Muscle of leg (tissue), 9 donors: Measurements from ENCODE around the gene FRRS1L. TPM values are rescaled to one million over a fixed set of nuclear protein-coding genes. Genes with fewer than 3 reads are reported as not detected.

Experiments
- polyA plus RNA-seq, 8 donors: library from polyadenylated mRNA; unstranded; fragments of 120-200 nt; gene quantifications; one replicate each; pipeline versions ENCODE4 v1.2.1 to v1.2.3, GENCODE V29; 2013; ENCODE audit warnings: inconsistent platforms in 1 of 8, low replicate concordance in 1 of 8; ENCODE audit not compliant: insufficient read length in 8 of 8, insufficient read depth in 1 of 8
- total RNA-seq: library from RNA; stranded (reverse); fragments of 120-200 nt; gene quantifications from one replicate; pipeline ENCODE4 v1.2.4, GENCODE V29; 2013

FRRS1L gene
- total and polyA plus RNA-seq, 9 donors, result 0.41 to 3.7 (median 1.1) TPM

Other genes starting within 250 kb of the FRRS1L start
- gene ELP1, start 233.1 kb downstream of the FRRS1L start, total RNA-seq, result 28.3 TPM
- gene ELP1, start 233.1 kb downstream of the FRRS1L start, polyA plus RNA-seq, result 10 to 100 TPM; 24.1 to 36.0 (median 29.3) TPM
- gene ABITRAM, start 232.8 kb downstream of the FRRS1L start, total RNA-seq, result 6.3 TPM
- 10 to 100 TPM in 7 of 8 donors, 1 to 10 TPM in 1; 9.1 to 13.4 (median 12.5) TPM for gene ABITRAM, start 232.8 kb downstream of the FRRS1L start, polyA plus RNA-seq
- 37.1 TPM for gene CTNNAL1, start 153.8 kb downstream of the FRRS1L start, total RNA-seq
- 10 to 100 TPM; 23.9 to 33.9 (median 28.3) TPM for gene CTNNAL1, start 153.8 kb downstream of the FRRS1L start, polyA plus RNA-seq
- gene TMEM245, start 47.3 kb downstream of the FRRS1L start, total RNA-seq, result 43.3 TPM
- gene TMEM245, start 47.3 kb downstream of the FRRS1L start, polyA plus RNA-seq, result 10 to 100 TPM; 29.4 to 42.1 (median 38.1) TPM
- gene EPB41L4B, start 153.8 kb upstream of the FRRS1L start, total RNA-seq, result 6.2 TPM
- 10 to 100 TPM in 3 of 8 donors, 1 to 10 TPM in 5; 6.2 to 14.3 (median 7.8) TPM for gene EPB41L4B, start 153.8 kb upstream of the FRRS1L start, polyA plus RNA-seq